ENCODE results near the gene MYOF.
"Not testable (repeated sequence)": the region's sequence is repeated elsewhere in the genome, so short reads cannot be mapped to it uniquely, and the experiment has no call there.

Gene MYOF

GRCh38 chr10:93299195-93299594 is 182.9 kb downstream of the MYOF start:
- H3K36me3 ChIP-seq (ENCODE audit: control insufficient read depth in 2 of 2, insufficient read depth in 2 of 2, low read length in 2 of 2), result no peaks in the 10 kb centered on the region
- H3K9ac ChIP-seq (ENCODE audit: low read length in 2 of 2), result no peak overlapping the region
- H3K27ac ChIP-seq (ENCODE audit: low read length), result no peak overlapping the region
- no peaks in the 10 kb centered on the region for H3K4me1 ChIP-seq (ENCODE audit: control insufficient read depth, insufficient read depth, low read length)
- peak overlapping the region in 1 of 2 donors; percentile 23 for H3K4me3 ChIP-seq (ENCODE audit: low read length in 2 of 2)
- no peaks in the 10 kb centered on the region for H3K9me3 ChIP-seq (ENCODE audit: control insufficient read depth in 2 of 2, low read length in 2 of 2)
- no peaks in the 10 kb centered on the region for H3K27me3 ChIP-seq (ENCODE audit: control insufficient read depth in 1 of 2, insufficient read depth in 2 of 2, low read length in 2 of 2)

GRCh38 chr10:93296151-93296550 is 186.0 kb downstream of the MYOF start:
- no peak overlapping the region for H3K4me3 ChIP-seq (ENCODE audit: low read length in 2 of 2)
- H3K27me3 ChIP-seq (ENCODE audit: control insufficient read depth in 1 of 2, insufficient read depth in 2 of 2, low read length in 2 of 2), result no peaks in the 10 kb centered on the region
- no peaks in the 10 kb centered on the region for H3K4me1 ChIP-seq (ENCODE audit: control insufficient read depth, insufficient read depth, low read length)
- no peak overlapping the region for H3K9ac ChIP-seq (ENCODE audit: low read length in 2 of 2)
- H3K36me3 ChIP-seq (ENCODE audit: control insufficient read depth in 2 of 2, insufficient read depth in 2 of 2, low read length in 2 of 2), result no peaks in the 10 kb centered on the region
- no peaks in the 10 kb centered on the region for H3K9me3 ChIP-seq (ENCODE audit: control insufficient read depth in 2 of 2, low read length in 2 of 2)
- H3K27ac ChIP-seq (ENCODE audit: low read length), result no peak overlapping the region

- H3K9me3 ChIP-seq (ENCODE audit: control insufficient read depth in 2 of 2, low read length in 2 of 2), result no peaks in the 10 kb centered on the region
- H3K36me3 ChIP-seq (ENCODE audit: control insufficient read depth in 2 of 2, insufficient read depth in 2 of 2, low read length in 2 of 2), result no peaks in the 10 kb centered on the region
- no peak overlapping the region for H3K27ac ChIP-seq (ENCODE audit: low read length)
- H3K27me3 ChIP-seq (ENCODE audit: control insufficient read depth in 1 of 2, insufficient read depth in 2 of 2, low read length in 2 of 2), result no peaks in the 10 kb centered on the region
- no peak overlapping the region for H3K4me3 ChIP-seq (ENCODE audit: low read length in 2 of 2)
- H3K4me1 ChIP-seq (ENCODE audit: control insufficient read depth, insufficient read depth, low read length), result no peaks in the 10 kb centered on the region
- H3K9ac ChIP-seq (ENCODE audit: low read length in 2 of 2), result no peak overlapping the region
Measured at GRCh38 chr10:93293999-93294398, 188.1 kb downstream of the MYOF start.

GRCh38 chr10:93290661-93291354 is 191.3 kb downstream of the MYOF start:
- H3K4me3 ChIP-seq (ENCODE audit: low read length in 2 of 2), result no peak overlapping the region
- no peaks in the 10 kb centered on the region for H3K9me3 ChIP-seq (ENCODE audit: control insufficient read depth in 2 of 2, low read length in 2 of 2)
- H3K9ac ChIP-seq (ENCODE audit: low read length in 2 of 2), result no peak overlapping the region
- H3K36me3 ChIP-seq (ENCODE audit: control insufficient read depth in 2 of 2, insufficient read depth in 2 of 2, low read length in 2 of 2), result no peaks in the 10 kb centered on the region
- H3K27ac ChIP-seq (ENCODE audit: low read length), result no peak overlapping the region
- peaks cover 2% of the 10 kb centered on the region for H3K4me1 ChIP-seq (ENCODE audit: control insufficient read depth, insufficient read depth, low read length)
- no peaks in the 10 kb centered on the region for H3K27me3 ChIP-seq (ENCODE audit: control insufficient read depth in 1 of 2, insufficient read depth in 2 of 2, low read length in 2 of 2)

DNA sequence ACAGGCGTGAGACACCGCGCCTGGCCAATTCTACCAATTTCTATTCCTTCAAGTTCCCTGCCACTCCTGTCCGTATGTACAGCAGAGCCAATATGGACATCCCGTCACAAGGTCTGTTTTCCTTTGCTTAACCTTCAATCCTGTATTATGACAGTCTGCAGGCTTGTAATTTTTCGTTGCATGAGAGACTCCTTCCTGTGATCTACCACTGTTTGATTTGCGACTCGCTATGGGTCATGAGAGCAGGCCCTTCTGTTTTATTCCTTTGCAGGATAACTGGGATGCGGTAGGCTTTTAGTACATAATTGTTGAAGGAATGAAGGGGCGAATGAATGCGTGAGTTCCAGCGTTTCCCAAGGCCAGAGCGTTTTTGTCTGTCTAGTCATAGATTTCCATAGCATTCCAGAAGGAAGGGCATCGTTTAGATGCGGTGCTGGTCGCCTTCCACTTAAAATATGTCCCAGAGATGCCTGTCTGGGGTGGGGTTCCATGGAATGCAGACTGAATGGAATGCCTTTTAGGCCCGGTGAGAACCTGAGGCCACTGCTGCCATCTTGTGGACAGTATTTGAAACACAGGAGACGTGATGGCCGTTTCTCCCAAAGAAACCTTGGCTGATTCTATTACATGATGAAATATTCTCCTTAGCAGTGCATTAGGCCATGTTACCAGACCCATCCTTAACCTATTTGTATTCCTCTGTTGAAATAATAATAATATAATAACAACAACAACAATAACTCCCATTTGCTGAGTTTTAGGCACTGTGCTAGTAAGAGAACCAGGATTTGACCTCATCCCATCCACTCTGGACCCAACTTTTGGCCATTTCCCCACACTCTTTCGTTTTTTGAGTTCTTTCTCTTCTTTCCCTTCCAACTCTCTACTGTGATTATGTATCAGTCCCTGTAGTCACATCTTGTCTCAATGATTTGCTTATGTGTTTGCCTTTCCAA is 193.2 kb downstream of the MYOF start:
- H3K36me3 ChIP-seq (ENCODE audit: control insufficient read depth in 2 of 2, insufficient read depth in 2 of 2, low read length in 2 of 2), result no peaks in the 10 kb centered on the region
- H3K4me1 ChIP-seq (ENCODE audit: control insufficient read depth, insufficient read depth, low read length), result peaks cover 2% of the 10 kb centered on the region
- no peak overlapping the region for H3K4me3 ChIP-seq (ENCODE audit: low read length in 2 of 2)
- no peak overlapping the region for H3K9ac ChIP-seq (ENCODE audit: low read length in 2 of 2)
- no peak overlapping the region for H3K27ac ChIP-seq (ENCODE audit: low read length)
- no peaks in the 10 kb centered on the region for H3K9me3 ChIP-seq (ENCODE audit: control insufficient read depth in 2 of 2, low read length in 2 of 2)
- H3K27me3 ChIP-seq (ENCODE audit: control insufficient read depth in 1 of 2, insufficient read depth in 2 of 2, low read length in 2 of 2), result no peaks in the 10 kb centered on the region

GRCh38 chr10:93287775-93288174 is 194.4 kb downstream of the MYOF start:
- Histone ChIP-seq H3K36me3 (ENCODE audit: control insufficient read depth in 2 of 2, insufficient read depth in 2 of 2, low read length in 2 of 2) (no peaks in the 10 kb centered on the region), H3K4me3 (ENCODE audit: low read length in 2 of 2) (no peak overlapping the region), H3K4me1 (ENCODE audit: control insufficient read depth, insufficient read depth, low read length) (peaks cover 2% of the 10 kb centered on the region), H3K27me3 (ENCODE audit: control insufficient read depth in 1 of 2, insufficient read depth in 2 of 2, low read length in 2 of 2) (no peaks in the 10 kb centered on the region), H3K27ac (ENCODE audit: low read length) (no peak overlapping the region), H3K9ac (ENCODE audit: low read length in 2 of 2) (no peak overlapping the region), H3K9me3 (ENCODE audit: control insufficient read depth in 2 of 2, low read length in 2 of 2) (no peaks in the 10 kb centered on the region)

DNA sequence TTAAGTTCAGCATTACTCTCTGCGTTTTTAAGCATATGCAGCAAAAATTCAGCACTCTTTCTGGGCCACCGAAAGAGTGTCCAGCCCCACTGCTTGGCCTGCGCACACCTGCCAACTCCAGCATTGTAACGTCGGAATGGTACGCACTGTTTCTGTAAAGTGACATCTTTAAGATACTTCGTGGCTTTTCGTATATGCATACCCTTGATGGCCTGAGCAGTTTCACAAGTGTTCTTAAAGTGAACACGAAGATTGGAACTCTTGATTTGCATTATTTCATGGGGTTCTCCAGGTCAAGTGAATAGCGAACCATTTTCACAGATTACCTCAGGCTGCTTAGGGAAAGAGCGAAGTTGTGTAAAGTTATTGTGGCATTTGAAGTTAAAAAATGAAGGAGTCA is 197.9 kb downstream of the MYOF start:
- H3K27ac ChIP-seq (ENCODE audit: low read length); H3K9ac ChIP-seq (ENCODE audit: low read length in 2 of 2); H3K9me3 ChIP-seq (ENCODE audit: control insufficient read depth in 2 of 2, low read length in 2 of 2); H3K27me3 ChIP-seq (ENCODE audit: control insufficient read depth in 1 of 2, insufficient read depth in 2 of 2, low read length in 2 of 2); H3K4me1 ChIP-seq (ENCODE audit: control insufficient read depth, insufficient read depth, low read length); H3K36me3 ChIP-seq (ENCODE audit: control insufficient read depth in 2 of 2, insufficient read depth in 2 of 2, low read length in 2 of 2); H3K4me3 ChIP-seq (ENCODE audit: low read length in 2 of 2): not testable (repeated sequence)

GRCh38 chr10:93281367-93281720 is 200.8 kb downstream of the MYOF start:
- Histone ChIP-seq H3K27ac (ENCODE audit: low read length) (no peak overlapping the region), H3K27me3 (ENCODE audit: control insufficient read depth in 1 of 2, insufficient read depth in 2 of 2, low read length in 2 of 2) (no peaks in the 10 kb centered on the region), H3K4me1 (ENCODE audit: control insufficient read depth, insufficient read depth, low read length) (no peaks in the 10 kb centered on the region), H3K36me3 (ENCODE audit: control insufficient read depth in 2 of 2, insufficient read depth in 2 of 2, low read length in 2 of 2) (no peaks in the 10 kb centered on the region), H3K9me3 (ENCODE audit: control insufficient read depth in 2 of 2, low read length in 2 of 2) (no peaks in the 10 kb centered on the region), H3K4me3 (ENCODE audit: low read length in 2 of 2) (no peak overlapping the region), H3K9ac (ENCODE audit: low read length in 2 of 2) (no peak overlapping the region)

- Histone ChIP-seq H3K36me3 (ENCODE audit: control insufficient read depth in 2 of 2, insufficient read depth in 2 of 2, low read length in 2 of 2) (no peaks in the 10 kb centered on the region), H3K27me3 (ENCODE audit: control insufficient read depth in 1 of 2, insufficient read depth in 2 of 2, low read length in 2 of 2) (no peaks in the 10 kb centered on the region), H3K4me3 (ENCODE audit: low read length in 2 of 2) (no peak overlapping the region), H3K4me1 (ENCODE audit: control insufficient read depth, insufficient read depth, low read length) (no peaks in the 10 kb centered on the region), H3K9ac (ENCODE audit: low read length in 2 of 2) (no peak overlapping the region), H3K27ac (ENCODE audit: low read length) (no peak overlapping the region), H3K9me3 (ENCODE audit: control insufficient read depth in 2 of 2, low read length in 2 of 2) (no peaks in the 10 kb centered on the region)
Measured at GRCh38 chr10:93280699-93281366, 201.3 kb downstream of the MYOF start.

DNA sequence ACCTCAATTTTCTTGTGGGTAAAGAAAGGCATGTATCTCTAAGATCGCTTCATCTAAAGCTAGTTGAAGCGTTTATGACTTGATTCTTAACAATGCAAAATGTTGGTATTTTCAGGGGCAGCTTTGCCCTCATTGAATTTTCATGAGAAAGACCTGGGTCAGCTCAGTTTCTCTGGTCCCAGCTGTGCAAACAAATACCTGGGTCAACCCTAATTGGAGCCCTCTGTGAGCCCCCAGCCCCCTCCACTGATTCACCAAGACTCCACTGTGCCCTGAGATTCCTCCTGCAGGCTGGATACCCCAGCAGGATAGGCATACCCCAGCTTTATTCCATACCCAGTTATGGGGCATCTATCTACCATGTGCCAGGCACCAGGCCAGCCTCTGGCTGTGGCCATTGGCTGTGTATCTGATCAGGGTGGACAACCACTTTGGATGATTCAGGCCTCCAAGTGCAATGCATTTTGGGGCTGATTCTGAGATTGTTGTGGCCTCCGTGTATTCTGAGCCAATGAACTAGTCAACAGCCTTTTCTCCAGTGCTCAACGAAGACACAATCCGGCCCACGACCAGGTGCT is 201.9 kb downstream of the MYOF start:
- no peak overlapping the region for H3K4me3 ChIP-seq (ENCODE audit: low read length in 2 of 2)
- H3K27ac ChIP-seq (ENCODE audit: low read length), result no peak overlapping the region
- no peaks in the 10 kb centered on the region for H3K36me3 ChIP-seq (ENCODE audit: control insufficient read depth in 2 of 2, insufficient read depth in 2 of 2, low read length in 2 of 2)
- no peak overlapping the region for H3K9ac ChIP-seq (ENCODE audit: low read length in 2 of 2)
- H3K9me3 ChIP-seq (ENCODE audit: control insufficient read depth in 2 of 2, low read length in 2 of 2), result no peaks in the 10 kb centered on the region
- no peaks in the 10 kb centered on the region for H3K27me3 ChIP-seq (ENCODE audit: control insufficient read depth in 1 of 2, insufficient read depth in 2 of 2, low read length in 2 of 2)
- H3K4me1 ChIP-seq (ENCODE audit: control insufficient read depth, insufficient read depth, low read length), result no peaks in the 10 kb centered on the region

All from stomach smooth muscle (tissue), 2 donors.